ENCODE measurements around the gene MTR.

GRCh38 chr1:236895665-236896387 lies 100.7 kb downstream of the MTR start:
- TF ChIP-seq FOXP2 (optimal IDR thresholded peaks at IDR 0.05; ENCODE audit: borderline replicate concordance, extremely low read depth, extremely low read length, insufficient read depth) (no peak), POLR2AphosphoS5 (IDR thresholded peaks at IDR 0.05; ENCODE audit: low read depth, low read length) (no peak), TAF1 (IDR thresholded peaks at IDR 0.05; ENCODE audit: borderline replicate concordance, insufficient read depth, low read length) (no peak), REST (IDR thresholded peaks at IDR 0.05; ENCODE audit: insufficient read depth in 1 of 2, low read depth in 2 of 2, low read length in 2 of 2) (no peak), SIN3A (IDR thresholded peaks at IDR 0.05; ENCODE audit: borderline replicate concordance, insufficient read depth, low read length) (no peak)

Data from PFSK-1 (cell line).